A673 (cell line): ENCODE data around the gene MYCBPAP.

Source experiments
- EZH2 ChIP-seq: fragments of 200-600 bp; sonication (generic); IDR thresholded peaks from 2 replicates; pipeline ENCODE4 v1.6.1; 2017; ENCODE audit warnings: borderline replicate concordance, low read depth, mild to moderate bottlenecking, mixed read lengths, antibody characterized with exemption, low read length; ENCODE audit not compliant: poor library complexity, severe bottlenecking
- TF ChIP-seq, protein P1 (sequence below): fragments of 300-800, 200-600 bp; sonication (generic); conservative IDR thresholded peaks from 2 replicates; pipeline ENCODE4 v1.5.1; 2017; ENCODE audit warnings: low read depth, mild to moderate bottlenecking, antibody characterized with exemption, low read length, moderate library complexity, mixed read lengths

DNA sequence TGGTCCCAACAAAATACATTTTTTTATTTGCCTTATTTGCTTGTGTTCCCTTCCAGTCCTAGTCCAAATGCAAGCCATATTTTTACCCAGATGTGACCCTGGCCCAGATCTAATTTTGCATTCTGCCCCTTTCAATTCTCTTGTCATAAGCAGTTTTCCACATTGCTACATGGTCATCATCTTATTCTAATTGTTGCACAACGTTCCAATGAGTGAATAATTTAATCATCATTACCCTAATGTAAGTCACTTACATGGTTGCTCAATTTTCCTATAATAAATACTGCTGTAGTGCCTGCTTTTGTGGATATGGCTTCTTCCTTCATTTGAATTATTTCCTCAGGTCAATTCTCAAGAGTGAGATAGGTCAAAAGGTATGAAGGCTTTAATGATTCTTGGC, 16.7 kb upstream of the MYCBPAP start:
- TF ChIP-seq, protein P1, sequence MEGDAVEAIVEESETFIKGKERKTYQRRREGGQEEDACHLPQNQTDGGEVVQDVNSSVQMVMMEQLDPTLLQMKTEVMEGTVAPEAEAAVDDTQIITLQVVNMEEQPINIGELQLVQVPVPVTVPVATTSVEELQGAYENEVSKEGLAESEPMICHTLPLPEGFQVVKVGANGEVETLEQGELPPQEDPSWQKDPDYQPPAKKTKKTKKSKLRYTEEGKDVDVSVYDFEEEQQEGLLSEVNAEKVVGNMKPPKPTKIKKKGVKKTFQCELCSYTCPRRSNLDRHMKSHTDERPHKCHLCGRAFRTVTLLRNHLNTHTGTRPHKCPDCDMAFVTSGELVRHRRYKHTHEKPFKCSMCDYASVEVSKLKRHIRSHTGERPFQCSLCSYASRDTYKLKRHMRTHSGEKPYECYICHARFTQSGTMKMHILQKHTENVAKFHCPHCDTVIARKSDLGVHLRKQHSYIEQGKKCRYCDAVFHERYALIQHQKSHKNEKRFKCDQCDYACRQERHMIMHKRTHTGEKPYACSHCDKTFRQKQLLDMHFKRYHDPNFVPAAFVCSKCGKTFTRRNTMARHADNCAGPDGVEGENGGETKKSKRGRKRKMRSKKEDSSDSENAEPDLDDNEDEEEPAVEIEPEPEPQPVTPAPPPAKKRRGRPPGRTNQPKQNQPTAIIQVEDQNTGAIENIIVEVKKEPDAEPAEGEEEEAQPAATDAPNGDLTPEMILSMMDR = no peak
- TF ChIP-seq EZH2 = no peak
